Measurements from ENCODE around the gene PRPF38B.
A peak's percentile ranks its signal among the peaks of the same experiment; 100 is the strongest.

PRPF38B gene

DNA sequence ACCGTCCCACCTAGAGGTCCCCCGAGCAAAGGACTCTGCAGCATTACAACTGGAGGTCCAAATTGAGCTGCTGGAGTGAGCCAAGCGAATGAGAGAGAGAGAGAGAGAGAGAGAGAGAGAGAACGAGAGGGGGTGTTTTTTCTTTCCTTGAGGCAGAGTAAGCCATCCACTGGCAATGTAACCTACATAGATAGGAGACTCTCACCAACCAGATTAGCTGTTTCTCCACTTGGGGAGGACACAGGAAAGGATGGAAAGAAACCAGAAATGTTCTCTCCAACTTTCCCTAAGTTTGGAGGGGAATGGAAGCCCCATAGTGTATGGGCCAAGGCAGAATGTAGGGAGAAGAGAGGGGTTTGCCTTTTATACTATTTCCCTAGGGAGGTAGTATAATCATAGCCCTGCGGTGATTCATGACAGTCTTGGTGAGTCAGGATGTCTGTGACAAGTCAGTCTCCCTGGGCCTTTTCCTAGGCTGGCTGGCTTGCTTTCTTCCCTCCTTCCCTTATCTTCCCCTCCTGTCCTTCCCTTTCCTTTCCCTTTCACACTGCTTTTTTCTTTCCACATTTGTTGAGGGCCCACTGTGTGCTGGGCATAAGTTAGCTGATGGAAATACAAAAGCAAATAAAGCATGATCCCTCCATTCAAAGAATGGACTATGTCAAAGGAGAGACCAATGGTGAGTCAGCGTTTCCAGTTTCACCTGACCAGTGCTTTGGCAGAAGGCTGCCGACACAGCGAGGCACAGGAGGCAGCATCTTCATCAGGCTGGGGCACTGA is 27.7 kb downstream of the PRPF38B start:
- DNase-seq, result no peak

- DNase-seq, result no peak
Observed at GRCh38 chr1:108722292-108722691, 30.2 kb downstream of the PRPF38B start.

- DNase-seq, result no peak
Observed at GRCh38 chr1:108725906-108726305, 33.8 kb downstream of the PRPF38B start.

DNA sequence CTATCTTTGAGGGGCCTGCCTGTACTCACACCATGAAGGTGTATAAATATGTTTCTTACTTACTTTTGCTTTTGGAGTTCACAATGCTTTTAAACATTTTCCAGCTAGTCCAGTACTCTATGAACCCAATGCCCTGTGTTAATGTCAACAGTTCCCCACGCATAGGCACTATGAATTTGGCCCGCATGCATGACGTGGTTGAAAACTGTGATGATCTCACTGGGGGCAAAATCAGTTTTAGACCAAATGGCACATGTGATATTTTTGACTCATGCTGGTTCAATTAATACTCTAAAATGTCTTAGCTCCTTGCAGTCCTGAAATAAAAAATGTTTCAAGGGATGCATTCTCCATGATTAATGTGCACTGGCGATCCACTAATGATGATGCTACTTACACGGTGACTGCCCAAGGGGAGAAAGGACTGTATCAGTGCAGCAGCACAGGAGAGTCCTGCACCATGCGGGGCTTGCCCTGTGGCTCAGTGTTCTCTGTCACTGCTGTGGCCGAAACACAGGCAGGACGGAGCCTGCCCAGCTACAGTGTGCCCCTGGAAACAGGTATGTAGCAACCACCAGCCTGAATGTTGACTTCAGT is 36.3 kb downstream of the PRPF38B start:
- no peak for DNase-seq

GRCh38 chr1:108729481-108729880 is 37.4 kb downstream of the PRPF38B start:
- no peak for DNase-seq

DNA sequence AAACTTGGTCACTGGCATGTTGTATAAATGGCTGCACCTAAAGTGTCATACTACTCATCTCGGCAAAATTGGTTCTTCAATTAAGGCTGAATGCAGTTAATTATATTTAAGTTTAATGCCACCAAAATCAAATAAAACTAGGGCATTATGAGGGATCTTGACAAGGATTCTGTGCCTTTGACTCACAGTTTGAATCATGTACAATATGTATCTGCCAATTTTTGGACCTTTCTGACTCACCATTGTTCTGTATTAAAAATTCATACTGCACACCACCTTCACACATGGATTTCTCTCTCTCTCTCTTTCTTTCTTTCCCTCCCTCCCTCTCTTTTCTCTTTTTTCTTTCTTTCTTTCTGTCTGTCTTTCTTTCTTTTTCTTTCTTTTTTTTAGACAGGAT is 40.3 kb downstream of the PRPF38B start:
- no peak for DNase-seq

DNA sequence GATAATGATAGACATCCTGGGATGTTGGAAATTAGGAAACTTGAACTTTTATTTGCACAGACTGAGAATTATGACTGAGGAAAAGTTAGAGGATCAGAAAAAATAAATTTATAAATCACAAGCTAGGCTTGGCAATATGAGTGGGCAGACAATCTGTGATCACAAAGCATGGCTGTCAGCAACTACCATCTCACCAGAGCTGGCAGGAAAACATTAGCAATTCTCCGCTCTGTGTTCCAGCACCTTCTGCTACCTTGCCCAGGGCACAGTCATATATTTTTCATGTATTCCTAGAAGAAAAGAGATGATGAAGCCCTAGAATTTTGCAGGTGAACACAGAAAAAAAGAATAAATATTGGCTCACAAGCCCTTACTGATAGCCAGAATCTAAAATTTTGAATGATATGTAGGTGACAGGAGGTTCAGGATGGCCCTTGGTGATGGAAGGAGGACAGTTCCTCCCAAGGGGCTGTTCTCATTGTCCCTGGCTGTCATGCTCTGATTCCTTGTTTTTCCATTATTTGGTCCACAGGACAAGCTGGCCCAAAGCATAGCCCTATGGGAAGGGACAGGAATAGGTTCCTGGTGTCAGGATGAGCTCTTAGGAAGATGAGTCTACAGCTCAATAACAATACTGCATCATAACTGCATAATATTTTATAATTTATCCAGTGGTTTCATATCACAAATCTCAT is 42.2 kb downstream of the PRPF38B start:
- DNase-seq, result no peak

GRCh38 chr1:108742253-108742652 is 50.1 kb downstream of the PRPF38B start:
- DNase-seq, result peak; percentile 33

DNA sequence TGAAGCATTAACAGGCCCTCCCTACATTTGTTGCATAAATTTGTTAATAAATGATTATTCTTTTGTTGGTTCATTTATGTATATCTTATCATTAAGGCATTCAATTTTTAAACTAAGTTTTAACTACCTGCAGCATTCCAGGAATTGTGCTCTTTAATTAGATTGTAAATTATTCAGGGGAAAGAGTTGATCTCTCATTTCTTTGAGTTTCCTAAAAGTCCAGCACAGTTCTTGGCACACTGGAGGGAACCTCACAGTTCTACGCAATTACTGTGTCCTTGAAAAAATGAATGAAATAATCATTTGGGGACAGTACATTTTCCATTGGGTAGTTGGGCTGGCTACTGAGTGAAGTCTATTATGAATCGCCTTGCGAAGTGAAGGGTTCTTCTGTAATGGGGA is 53.9 kb downstream of the PRPF38B start:
- no peak for DNase-seq

DNA sequence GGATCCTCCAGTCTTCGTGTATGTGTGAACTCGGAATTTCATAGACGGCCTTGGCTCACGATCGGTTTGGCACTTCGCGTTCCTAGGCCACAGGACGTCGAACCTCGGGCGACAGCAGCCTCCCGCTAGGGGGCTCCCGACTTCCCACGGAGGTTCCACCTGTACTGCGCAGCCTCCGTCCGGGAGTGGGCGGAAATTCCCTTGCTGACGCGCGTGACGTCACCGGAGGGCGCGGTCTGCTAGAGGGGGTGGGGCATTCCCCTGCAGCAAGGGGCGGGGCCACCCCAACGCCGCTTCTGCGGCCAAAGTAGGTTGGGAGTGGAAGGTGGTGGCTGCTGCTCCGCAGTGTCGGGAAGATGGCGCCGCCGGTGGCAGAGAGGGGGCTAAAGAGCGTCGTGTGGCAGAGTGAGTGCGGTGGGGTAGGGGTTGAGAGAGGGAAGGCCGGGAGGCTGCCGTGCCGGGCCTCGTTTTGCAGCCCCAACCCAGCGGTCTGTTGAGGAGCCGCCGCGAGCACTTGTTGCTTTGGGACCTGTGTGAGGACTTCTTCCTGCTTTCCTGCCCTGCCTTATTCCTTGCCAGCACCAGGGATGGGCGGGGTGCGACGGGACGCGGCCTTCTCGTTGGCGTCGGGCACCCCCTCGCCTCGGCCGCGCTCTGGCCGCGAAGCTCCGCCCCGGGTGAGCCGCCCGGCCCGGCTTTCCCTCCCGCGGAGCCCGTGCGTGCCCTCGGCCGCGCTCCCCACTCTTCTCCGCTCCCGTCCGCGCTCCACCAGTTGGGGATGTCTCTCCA is 54.5 kb downstream of the PRPF38B start, which contains the start of gene STXBP3:
TSS of gene STXBP3 (plus strand) at position 293 of the 789 bp plus-strand sequence. CDS start at position 357, 64 bp downstream.
- peak; percentile 96 for DNase-seq

DNA sequence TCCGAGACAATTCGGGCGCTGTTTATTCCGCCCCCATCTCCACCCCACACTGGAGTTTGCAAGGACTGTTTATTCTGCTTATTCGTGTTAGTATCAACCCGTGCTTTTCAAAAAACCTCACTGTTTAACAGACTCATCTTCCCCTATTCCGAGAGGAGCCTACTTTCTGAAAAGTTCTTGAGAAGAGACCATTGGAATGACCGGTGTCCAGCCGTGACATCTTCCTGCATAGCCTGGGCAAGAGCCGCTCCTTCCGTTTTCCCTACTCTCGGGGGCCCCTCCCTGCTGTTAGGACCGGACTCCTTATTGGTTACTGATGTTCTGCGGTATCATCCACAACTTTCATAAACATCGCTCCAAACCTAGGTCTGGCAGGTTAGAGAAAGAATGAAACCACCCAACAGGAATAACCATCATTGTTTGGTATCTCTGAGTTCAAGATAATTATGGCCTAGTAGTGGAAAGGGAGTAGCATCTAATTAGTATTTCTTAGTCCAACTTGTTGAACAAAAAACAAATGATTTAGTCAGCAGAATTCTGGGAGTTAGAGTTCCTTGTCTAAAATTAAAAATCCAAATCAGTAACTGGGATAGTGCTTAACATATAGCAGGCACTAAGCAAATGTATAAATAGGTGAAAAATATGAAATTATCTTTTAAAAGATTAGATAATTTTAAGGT is 55.2 kb downstream of the PRPF38B start:
- DNase-seq, result peak; percentile 74

GRCh38 chr1:108747898-108748297 is 55.8 kb downstream of the PRPF38B start:
- no peak for DNase-seq

GRCh38 chr1:108749081-108749480 is 57.0 kb downstream of the PRPF38B start:
- no peak for DNase-seq

- DNase-seq, result peak; percentile 40
Observed at GRCh38 chr1:108750476-108751181, 58.5 kb downstream of the PRPF38B start.
